ENCODE results near the gene MAPK9. TPM values are rescaled to one million over a fixed set of nuclear protein-coding genes. Genes with fewer than 3 reads are reported as not detected.

The MAPK9 gene
- total RNA-seq, 1 experiment from 2014 or later: 43.4 TPM

GRCh38 chr5:180326989-180327565 is 35.2 kb upstream of the MAPK9 start:
- BruUV-seq (replicated peaks): no TSS peak
- CTCF ChIA-PET: interaction anchor here (1.6 kb wide), 1 partner anchor 11 kb away, joined by 4 read pairs; no protein-coding TSS in a partner anchor
- intact Hi-C loops (cut with micrococcal nuclease): no loop called here
- peaks cover 21 to 31% of the 10 kb centered on the region in 2 experiments for H3K4me1 ChIP-seq (ENCODE audit: control insufficient read depth in 1 of 2, insufficient read depth in 2 of 2, low read length in 2 of 2)
- H4K20me1 ChIP-seq (ENCODE audit: insufficient read depth): no peaks in the 10 kb centered on the region
- TF ChIP-seq CEBPB (IDR thresholded peaks at IDR 0.05; ENCODE audit: low read depth): no peak
- TF ChIP-seq ZFX (IDR thresholded peaks at IDR 0.05): no peak
- TF ChIP-seq EZH2phosphoT487 (IDR thresholded peaks at IDR 0.05; ENCODE audit: borderline replicate concordance): no peak
- TF ChIP-seq FOSL1 (IDR thresholded peaks at IDR 0.05; ENCODE audit: low read depth): no peak
- TF ChIP-seq SRF (IDR thresholded peaks at IDR 0.05; ENCODE audit: low read depth): no peak
- TF ChIP-seq JUND (IDR thresholded peaks at IDR 0.05): no peak
- no peak for TF ChIP-seq ELF1 (IDR thresholded peaks at IDR 0.05; ENCODE audit: borderline replicate concordance, low read depth)
- TF ChIP-seq, protein P1, sequence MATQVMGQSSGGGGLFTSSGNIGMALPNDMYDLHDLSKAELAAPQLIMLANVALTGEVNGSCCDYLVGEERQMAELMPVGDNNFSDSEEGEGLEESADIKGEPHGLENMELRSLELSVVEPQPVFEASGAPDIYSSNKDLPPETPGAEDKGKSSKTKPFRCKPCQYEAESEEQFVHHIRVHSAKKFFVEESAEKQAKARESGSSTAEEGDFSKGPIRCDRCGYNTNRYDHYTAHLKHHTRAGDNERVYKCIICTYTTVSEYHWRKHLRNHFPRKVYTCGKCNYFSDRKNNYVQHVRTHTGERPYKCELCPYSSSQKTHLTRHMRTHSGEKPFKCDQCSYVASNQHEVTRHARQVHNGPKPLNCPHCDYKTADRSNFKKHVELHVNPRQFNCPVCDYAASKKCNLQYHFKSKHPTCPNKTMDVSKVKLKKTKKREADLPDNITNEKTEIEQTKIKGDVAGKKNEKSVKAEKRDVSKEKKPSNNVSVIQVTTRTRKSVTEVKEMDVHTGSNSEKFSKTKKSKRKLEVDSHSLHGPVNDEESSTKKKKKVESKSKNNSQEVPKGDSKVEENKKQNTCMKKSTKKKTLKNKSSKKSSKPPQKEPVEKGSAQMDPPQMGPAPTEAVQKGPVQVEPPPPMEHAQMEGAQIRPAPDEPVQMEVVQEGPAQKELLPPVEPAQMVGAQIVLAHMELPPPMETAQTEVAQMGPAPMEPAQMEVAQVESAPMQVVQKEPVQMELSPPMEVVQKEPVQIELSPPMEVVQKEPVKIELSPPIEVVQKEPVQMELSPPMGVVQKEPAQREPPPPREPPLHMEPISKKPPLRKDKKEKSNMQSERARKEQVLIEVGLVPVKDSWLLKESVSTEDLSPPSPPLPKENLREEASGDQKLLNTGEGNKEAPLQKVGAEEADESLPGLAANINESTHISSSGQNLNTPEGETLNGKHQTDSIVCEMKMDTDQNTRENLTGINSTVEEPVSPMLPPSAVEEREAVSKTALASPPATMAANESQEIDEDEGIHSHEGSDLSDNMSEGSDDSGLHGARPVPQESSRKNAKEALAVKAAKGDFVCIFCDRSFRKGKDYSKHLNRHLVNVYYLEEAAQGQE (IDR thresholded peaks at IDR 0.05; ENCODE audit: low read depth): no peak
- no peak for TF ChIP-seq CTCF (IDR thresholded peaks at IDR 0.05 in 2 of 3, conservative IDR thresholded peaks at IDR 0.05 in 1 of 3; ENCODE audit: borderline replicate concordance in 1 of 3, insufficient read depth in 1 of 3, low read depth in 2 of 3, low read length in 2 of 3)
- TF ChIP-seq POLR2A (IDR thresholded peaks at IDR 0.05; ENCODE audit: borderline replicate concordance, extremely low read depth, insufficient read depth, insufficient read length): no peak
- no peak for TF ChIP-seq TCF7L2 (IDR thresholded peaks at IDR 0.05; ENCODE audit: borderline replicate concordance, extremely low read depth, insufficient read depth, insufficient read length)
- TF ChIP-seq MAX (IDR thresholded peaks at IDR 0.05): no peak
- TF ChIP-seq POLR2AphosphoS5 (IDR thresholded peaks at IDR 0.05; ENCODE audit: low read depth, low read length): no peak
- TF ChIP-seq, protein P2, sequence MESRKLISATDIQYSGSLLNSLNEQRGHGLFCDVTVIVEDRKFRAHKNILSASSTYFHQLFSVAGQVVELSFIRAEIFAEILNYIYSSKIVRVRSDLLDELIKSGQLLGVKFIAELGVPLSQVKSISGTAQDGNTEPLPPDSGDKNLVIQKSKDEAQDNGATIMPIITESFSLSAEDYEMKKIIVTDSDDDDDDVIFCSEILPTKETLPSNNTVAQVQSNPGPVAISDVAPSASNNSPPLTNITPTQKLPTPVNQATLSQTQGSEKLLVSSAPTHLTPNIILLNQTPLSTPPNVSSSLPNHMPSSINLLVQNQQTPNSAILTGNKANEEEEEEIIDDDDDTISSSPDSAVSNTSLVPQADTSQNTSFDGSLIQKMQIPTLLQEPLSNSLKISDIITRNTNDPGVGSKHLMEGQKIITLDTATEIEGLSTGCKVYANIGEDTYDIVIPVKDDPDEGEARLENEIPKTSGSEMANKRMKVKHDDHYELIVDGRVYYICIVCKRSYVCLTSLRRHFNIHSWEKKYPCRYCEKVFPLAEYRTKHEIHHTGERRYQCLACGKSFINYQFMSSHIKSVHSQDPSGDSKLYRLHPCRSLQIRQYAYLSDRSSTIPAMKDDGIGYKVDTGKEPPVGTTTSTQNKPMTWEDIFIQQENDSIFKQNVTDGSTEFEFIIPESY (IDR thresholded peaks at IDR 0.05; ENCODE audit: extremely low read depth, insufficient replicate concordance, low read length): no peak
- no peak for TF ChIP-seq ZNF274 (IDR thresholded peaks at IDR 0.05; ENCODE audit: low read depth, low read length)
- TF ChIP-seq ATF3 (IDR thresholded peaks at IDR 0.05): no peak
- TF ChIP-seq CBX3 (IDR thresholded peaks at IDR 0.05; ENCODE audit: low read depth): no peak
- TF ChIP-seq YY1 (IDR thresholded peaks at IDR 0.05; ENCODE audit: extremely low read depth, insufficient replicate concordance, low read depth, low read length): no peak
- TF ChIP-seq SP1 (IDR thresholded peaks at IDR 0.05; ENCODE audit: low read depth): no peak
- no peak overlapping the region for H3K9ac ChIP-seq (ENCODE audit: low read length)
- H3K4me3 ChIP-seq (replicated peaks in 1 of 2; ENCODE audit: low read depth in 1 of 2, low read length in 2 of 2): no peak overlapping the region
- H3K27me3 ChIP-seq (ENCODE audit: insufficient read depth, low read length): no peaks in the 10 kb centered on the region
- H3K36me3 ChIP-seq (ENCODE audit: control insufficient read depth in 1 of 2, insufficient read depth in 2 of 2, low read length in 2 of 2): peaks cover 0 to 5% of the 10 kb centered on the region in 2 experiments; a peak in 1 of 4 replicates
- DNase-seq (ENCODE audit: low read depth, low spot score) (no peak), ATAC-seq (no peak)
- POLR2A ChIA-PET: no interaction called here
- no peaks in the 10 kb centered on the region for H3K9me2 ChIP-seq (ENCODE audit: insufficient read depth)
- RAD21 ChIA-PET (ENCODE audit: low non-redundant PET in 1 of 2, low total read pairs in 2 of 2, uncharacterized antibody in 2 of 2, unreplicated experiment in 2 of 2): no interaction called here
- H3K4me2 ChIP-seq (ENCODE audit: low read length): no peak overlapping the region
- no peaks in the 10 kb centered on the region for H3K79me2 ChIP-seq (ENCODE audit: insufficient read depth, low read length)
- H3K9me3 ChIP-seq (ENCODE audit: control insufficient read depth in 1 of 2, insufficient read depth in 1 of 2, low read depth in 1 of 2, low read length in 2 of 2): no peaks in the 10 kb centered on the region
- H3K27ac ChIP-seq (ENCODE audit: low read depth, low read length): no peak overlapping the region
- no peak overlapping the region for H2AFZ ChIP-seq (ENCODE audit: low read depth, low read length, poor library complexity, severe bottlenecking)

All from HCT116 (cell line).